Smooth muscle cell (in vitro differentiated cells): ENCODE measurements around the gene MGRN1. TPM values are rescaled to one million over a fixed set of nuclear protein-coding genes. Genes with fewer than 3 reads are reported as not detected.

Source experiments
- DNase-seq: peaks from one replicate; lab custom pipeline; 2025; ENCODE audit not compliant: unreplicated experiment; lab: John Stamatoyannopoulos, UW
- H2AFZ ChIP-seq: fragments of 200-600 bp; sonication (generic); 2 replicates; pipeline ENCODE4 v1.6.0; 2016; ENCODE audit warnings: antibody characterized with exemption, low read depth, mild to moderate bottlenecking
- H3F3A ChIP-seq: fragments of 200-600 bp; sonication (generic); 2 replicates; pipeline ENCODE4 v1.6.0; 2017; ENCODE audit warnings: antibody characterized with exemption, low read depth
- H3K27ac ChIP-seq: fragments of 200-600 bp; sonication (generic); 2 replicates; pipeline ENCODE4 v1.5.1; 2016; ENCODE audit warnings: low read depth, mild to moderate bottlenecking
- H3K27me3 ChIP-seq: fragments of 200-600 bp; sonication (generic); 2 replicates; pipeline ENCODE4 v1.6.1; 2016; ENCODE audit warnings: low read depth, mild to moderate bottlenecking
- H3K36me3 ChIP-seq: fragments of 200-600 bp; sonication (generic); 2 replicates; pipeline ENCODE4 v1.5.1; 2016; ENCODE audit warnings: low read depth
- H3K4me1 ChIP-seq: fragments of 200-600 bp; sonication (generic); 2 replicates; pipeline ENCODE4 v1.5.1; 2016; ENCODE audit warnings: low read depth
- H3K4me2 ChIP-seq: fragments of 200-600 bp; sonication (generic); 2 replicates; pipeline ENCODE4 v1.6.0; 2016; ENCODE audit warnings: mild to moderate bottlenecking
- H3K4me3 ChIP-seq: fragments of 200-600 bp; sonication (generic); 2 replicates; pipeline ENCODE4 v1.5.1; 2016; ENCODE audit warnings: mild to moderate bottlenecking
- H3K79me2 ChIP-seq: fragments of 200-600 bp; sonication (generic); 2 replicates; pipeline ENCODE4 v1.6.0; 2016; ENCODE audit warnings: low read depth, mild to moderate bottlenecking
- H3K9ac ChIP-seq: fragments of 200-600 bp; sonication (generic); 2 replicates; pipeline ENCODE4 v1.6.0; 2016; ENCODE audit warnings: low read depth
- H3K9me3 ChIP-seq: fragments of 200-600 bp; sonication (generic); replicated peaks from 2 replicates; pipeline ENCODE4 v1.5.1; 2016; ENCODE audit warnings: low read depth
- H4K20me1 ChIP-seq: fragments of 200-600 bp; sonication (generic); 2 replicates; pipeline ENCODE4 v1.6.0; 2016; ENCODE audit warnings: low read depth
- WGBS: methylation state at CpG from one replicate; pipeline ENCODE4 v1.1.7; 2016; ENCODE audit warnings: low lambda C conversion rate; 5-methylcytosine and 5-hydroxymethylcytosine counted together
- polyA plus RNA-seq: library from polyadenylated mRNA; unstranded; fragments of >200 nt; fragmentation: Nextera tagmentation; extraction: Ambion mirVana; gene quantifications from 2 replicates; pipeline ENCODE4 v1.2.1, GENCODE V29; 2016
- total RNA-seq: library from RNA; depleted of rRNA; stranded (reverse); fragments of >200 nt; gene quantifications from 2 replicates; pipeline ENCODE4 v1.2.3, GENCODE V29; 2014
- TF ChIP-seq, protein P1 (sequence below): fragments of 200-600 bp; sonication (generic); IDR thresholded peaks from 2 replicates; pipeline ENCODE4 v1.5.1; 2017; ENCODE audit warnings: borderline replicate concordance, mild to moderate bottlenecking, antibody characterized with exemption; ENCODE audit not compliant: insufficient read depth, poor library complexity, severe bottlenecking

The MGRN1 gene
- total and polyA plus RNA-seq, 2 experiments from 2014 or later = 22.0 to 23.2 TPM

GRCh38 chr16:4578961-4579530 lies 45.6 kb upstream of the MGRN1 start:
- no peaks in the 10 kb centered on the region for H3K9me3 ChIP-seq

GRCh38 chr16:4580250-4580649 lies 44.4 kb upstream of the MGRN1 start:
- no peaks in the 10 kb centered on the region for H3K79me2 ChIP-seq
- DNase-seq = no peak
- no peaks in the 10 kb centered on the region for H3F3A ChIP-seq
- no peaks in the 10 kb centered on the region for H4K20me1 ChIP-seq
- no peak overlapping the region for H3K27ac ChIP-seq
- H3K9me3 ChIP-seq = no peaks in the 10 kb centered on the region
- TF ChIP-seq, protein P1, sequence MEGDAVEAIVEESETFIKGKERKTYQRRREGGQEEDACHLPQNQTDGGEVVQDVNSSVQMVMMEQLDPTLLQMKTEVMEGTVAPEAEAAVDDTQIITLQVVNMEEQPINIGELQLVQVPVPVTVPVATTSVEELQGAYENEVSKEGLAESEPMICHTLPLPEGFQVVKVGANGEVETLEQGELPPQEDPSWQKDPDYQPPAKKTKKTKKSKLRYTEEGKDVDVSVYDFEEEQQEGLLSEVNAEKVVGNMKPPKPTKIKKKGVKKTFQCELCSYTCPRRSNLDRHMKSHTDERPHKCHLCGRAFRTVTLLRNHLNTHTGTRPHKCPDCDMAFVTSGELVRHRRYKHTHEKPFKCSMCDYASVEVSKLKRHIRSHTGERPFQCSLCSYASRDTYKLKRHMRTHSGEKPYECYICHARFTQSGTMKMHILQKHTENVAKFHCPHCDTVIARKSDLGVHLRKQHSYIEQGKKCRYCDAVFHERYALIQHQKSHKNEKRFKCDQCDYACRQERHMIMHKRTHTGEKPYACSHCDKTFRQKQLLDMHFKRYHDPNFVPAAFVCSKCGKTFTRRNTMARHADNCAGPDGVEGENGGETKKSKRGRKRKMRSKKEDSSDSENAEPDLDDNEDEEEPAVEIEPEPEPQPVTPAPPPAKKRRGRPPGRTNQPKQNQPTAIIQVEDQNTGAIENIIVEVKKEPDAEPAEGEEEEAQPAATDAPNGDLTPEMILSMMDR = no peak
- H3K27me3 ChIP-seq = no peaks in the 10 kb centered on the region
- H3K4me2 ChIP-seq = no peak overlapping the region
- no peak overlapping the region for H3K4me3 ChIP-seq
- H3K36me3 ChIP-seq = no peaks in the 10 kb centered on the region
- no peak overlapping the region for H3K9ac ChIP-seq
- H3K4me1 ChIP-seq = no peaks in the 10 kb centered on the region
- H2AFZ ChIP-seq = no peak overlapping the region
- 76% methylated on average over 5 of the region's 6 CpGs for WGBS

More at GRCh38 chr16:4578961-4579530, 45.6 kb upstream of the MGRN1 start:
- Histone ChIP-seq H3K27me3 (no peaks in the 10 kb centered on the region), H3K4me3 (no peak overlapping the region), H4K20me1 (no peaks in the 10 kb centered on the region), H3K27ac (no peak overlapping the region), H3K4me1 (no peaks in the 10 kb centered on the region), H3F3A (no peaks in the 10 kb centered on the region), H3K9ac (no peak overlapping the region), H3K4me2 (no peak overlapping the region), H3K36me3 (no peaks in the 10 kb centered on the region), H2AFZ (no peak overlapping the region), H3K79me2 (no peaks in the 10 kb centered on the region)
- no peak for DNase-seq
- TF ChIP-seq, protein P1 = no peak
- WGBS = 90% methylated on average over 13 of the region's 13 CpGs

DNA sequence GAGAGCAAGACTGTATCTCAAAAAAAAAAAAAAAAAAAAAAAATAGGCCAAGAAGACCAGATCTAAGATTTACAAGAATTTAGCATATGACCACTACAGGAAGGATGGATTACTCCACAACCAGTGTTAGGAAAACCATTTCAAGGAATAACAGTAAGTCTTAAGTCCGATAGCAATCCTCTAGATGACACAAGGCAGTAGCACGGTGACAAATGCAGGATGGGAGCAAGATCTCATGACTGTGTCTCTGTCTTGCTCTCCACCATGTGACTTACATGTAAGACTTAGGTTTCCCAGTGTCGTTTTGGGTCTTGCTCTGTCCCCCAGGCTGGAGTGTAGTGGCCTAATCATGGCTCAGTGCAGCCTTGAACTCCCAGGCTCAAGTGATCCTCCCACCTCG lies 40.7 kb upstream of the MGRN1 start:
- Histone ChIP-seq H3K79me2 (no peaks in the 10 kb centered on the region), H2AFZ (no peak overlapping the region), H3K9me3 (no peaks in the 10 kb centered on the region), H3K36me3 (no peaks in the 10 kb centered on the region), H3K4me3 (no peak overlapping the region), H3K9ac (no peak overlapping the region), H3K27ac (no peak overlapping the region), H3K27me3 (no peaks in the 10 kb centered on the region), H3F3A (no peaks in the 10 kb centered on the region), H3K4me2 (no peak overlapping the region), H4K20me1 (no peaks in the 10 kb centered on the region), H3K4me1 (no peaks in the 10 kb centered on the region)
- TF ChIP-seq, protein P1 = no peak
- 77% methylated on average over 4 of the region's 4 CpGs for WGBS
- DNase-seq = no peak

GRCh38 chr16:4586291-4586690 lies 38.3 kb upstream of the MGRN1 start:
- Histone ChIP-seq H3K79me2 (no peaks in the 10 kb centered on the region), H3F3A (no peaks in the 10 kb centered on the region), H3K9me3 (no peaks in the 10 kb centered on the region), H3K4me2 (no peak overlapping the region), H3K4me3 (no peak overlapping the region), H3K36me3 (no peaks in the 10 kb centered on the region), H3K4me1 (no peaks in the 10 kb centered on the region), H4K20me1 (no peaks in the 10 kb centered on the region), H3K9ac (no peak overlapping the region), H3K27ac (no peak overlapping the region), H2AFZ (no peak overlapping the region), H3K27me3 (no peaks in the 10 kb centered on the region)
- DNase-seq = no peak
- 87% methylated on average over 7 of the region's 7 CpGs for WGBS
- TF ChIP-seq, protein P1 = no peak
